Uterus (tissue), 4 donors: Measurements from ENCODE around the gene KRT28. TPM values are rescaled to one million over a fixed set of nuclear protein-coding genes. Genes with fewer than 3 reads are reported as not detected.
A peak's percentile ranks its signal among the peaks of the same experiment; 100 is the strongest.

Source experiments
- DNase-seq, 2 donors: peaks; one replicate each; pipeline ENCODE4 v3.0.0-alpha.2; 2019 to 2020
- H3K27ac ChIP-seq, 2 donors: fragments of 200-600 bp; sonication (generic); 1 replicate in 1 of 2; 2 replicates in 1 of 2; pipeline ENCODE4 v1.5.1; 2016 to 2018
- H3K27me3 ChIP-seq, 2 donors: fragments of 200-600 bp; sonication (generic); one replicate each; pipeline ENCODE4 v1.5.1; 2018 to 2019; ENCODE audit warnings: control low read depth in 1 of 2
- H3K36me3 ChIP-seq, 2 donors: fragments of 200-600 bp; sonication (generic); one replicate each; pipeline ENCODE4 v1.5.1; 2019; ENCODE audit warnings: control low read depth in 1 of 2
- H3K4me1 ChIP-seq, 2 donors: fragments of 200-600 bp; sonication (generic); one replicate each; pipeline ENCODE4 v1.5.1; 2018 to 2019; ENCODE audit warnings: control low read depth in 1 of 2
- H3K4me3 ChIP-seq, 2 donors: fragments of 200-600 bp; sonication (generic); 1 replicate in 1 of 2; 2 replicates in 1 of 2; pipeline ENCODE4 v1.5.1; 2018 to 2019; ENCODE audit warnings: mild to moderate bottlenecking in 1 of 2
- H3K9me3 ChIP-seq, 2 donors: fragments of 200-600 bp; sonication (generic); one replicate each; pipeline ENCODE4 v1.5.1; 2019; ENCODE audit warnings: control low read depth in 1 of 2
- POLR2A ChIP-seq, 2 donors: fragments of 450-650 bp; IDR thresholded peaks; one replicate each; pipeline ENCODE4 v1.6.1; 2016; ENCODE audit warnings: antibody characterized with exemption in 2 of 2, mild to moderate bottlenecking in 1 of 2, moderate library complexity in 1 of 2
- intact Hi-C: fragments of 100-400 bp; cut with DNase I; formaldehyde crosslinking; loops from one replicate; pipeline ENCODE4 v1.15.1; 2023; ENCODE audit warnings: low total_unique reads
- total RNA-seq, 4 donors: library from RNA; depleted of rRNA in 3 of 4; stranded (reverse); fragments of >200 nt in 3 of 4; gene quantifications; one replicate each; pipeline versions ENCODE4 v1.1.0 to v1.2.4, GENCODE V29; 2014 to 2023
- TF ChIP-seq, protein P1 (sequence below), 4 experiments: fragments of 200-600 bp in 2 of 4; fragments of 450-650 bp in 2 of 4; sonication (generic) in 2 of 4; IDR thresholded peaks; one replicate each; pipeline ENCODE4 v1.5.1; 2016 to 2019; ENCODE audit warnings: antibody characterized with exemption in 4 of 4, mild to moderate bottlenecking in 2 of 4, moderate library complexity in 1 of 4
- donor health status: DM: yes; HTN: yes; CAD: no.

Gene KRT28
- total RNA-seq, 4 donors from 2014 or later: not detected

DNA sequence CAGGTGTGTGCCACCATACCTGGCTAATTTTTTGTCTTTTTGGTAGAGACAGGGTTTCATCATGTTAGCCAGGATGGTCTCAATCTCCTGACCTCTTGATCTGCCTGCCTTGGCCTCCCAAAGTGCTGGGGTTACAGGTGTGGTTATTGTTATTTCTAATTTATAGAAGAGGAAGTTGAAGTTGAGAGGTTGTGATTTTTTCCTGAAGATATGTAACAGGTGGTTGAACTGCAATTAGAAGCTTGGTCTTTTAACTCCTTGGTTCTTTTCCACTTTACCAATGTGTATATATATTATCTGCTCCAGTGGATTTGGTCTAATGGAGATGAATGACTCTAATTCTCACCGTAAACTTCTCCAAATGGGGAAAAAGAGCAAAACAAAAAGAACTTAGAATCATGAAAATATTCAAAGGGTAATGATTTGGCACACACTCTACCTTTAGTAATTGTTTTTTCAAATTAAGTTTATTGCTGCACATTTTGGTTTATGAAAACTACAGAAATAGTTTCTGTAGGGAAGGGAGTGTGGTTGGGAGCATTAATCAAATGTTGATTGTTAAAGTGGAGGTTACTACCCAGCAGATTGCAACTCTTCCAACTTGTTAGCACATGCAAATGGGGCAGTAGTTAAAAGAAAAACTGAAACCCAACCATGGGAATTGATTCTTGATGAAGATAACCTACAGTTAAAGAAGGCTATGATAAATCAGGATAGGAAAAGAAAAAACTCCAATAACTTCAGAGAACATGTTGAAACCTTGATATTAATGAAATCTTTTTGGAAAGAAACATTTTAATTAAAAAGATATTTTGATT lies 24.5 kb upstream of the KRT28 start:
- DNase-seq: no peak
- no peaks in the 10 kb centered on the region for H3K4me1 ChIP-seq
- intact Hi-C loops: no loop called here
- no peak overlapping the region for H3K4me3 ChIP-seq
- no peak overlapping the region for H3K27ac ChIP-seq
- TF ChIP-seq POLR2A (IDR thresholded peaks at IDR 0.05): no peak
- TF ChIP-seq, protein P1, sequence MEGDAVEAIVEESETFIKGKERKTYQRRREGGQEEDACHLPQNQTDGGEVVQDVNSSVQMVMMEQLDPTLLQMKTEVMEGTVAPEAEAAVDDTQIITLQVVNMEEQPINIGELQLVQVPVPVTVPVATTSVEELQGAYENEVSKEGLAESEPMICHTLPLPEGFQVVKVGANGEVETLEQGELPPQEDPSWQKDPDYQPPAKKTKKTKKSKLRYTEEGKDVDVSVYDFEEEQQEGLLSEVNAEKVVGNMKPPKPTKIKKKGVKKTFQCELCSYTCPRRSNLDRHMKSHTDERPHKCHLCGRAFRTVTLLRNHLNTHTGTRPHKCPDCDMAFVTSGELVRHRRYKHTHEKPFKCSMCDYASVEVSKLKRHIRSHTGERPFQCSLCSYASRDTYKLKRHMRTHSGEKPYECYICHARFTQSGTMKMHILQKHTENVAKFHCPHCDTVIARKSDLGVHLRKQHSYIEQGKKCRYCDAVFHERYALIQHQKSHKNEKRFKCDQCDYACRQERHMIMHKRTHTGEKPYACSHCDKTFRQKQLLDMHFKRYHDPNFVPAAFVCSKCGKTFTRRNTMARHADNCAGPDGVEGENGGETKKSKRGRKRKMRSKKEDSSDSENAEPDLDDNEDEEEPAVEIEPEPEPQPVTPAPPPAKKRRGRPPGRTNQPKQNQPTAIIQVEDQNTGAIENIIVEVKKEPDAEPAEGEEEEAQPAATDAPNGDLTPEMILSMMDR (IDR thresholded peaks at IDR 0.05): no peak
- H3K27me3 ChIP-seq: no peaks in the 10 kb centered on the region
- H3K36me3 ChIP-seq: no peaks in the 10 kb centered on the region
- no peaks in the 10 kb centered on the region for H3K9me3 ChIP-seq

DNA sequence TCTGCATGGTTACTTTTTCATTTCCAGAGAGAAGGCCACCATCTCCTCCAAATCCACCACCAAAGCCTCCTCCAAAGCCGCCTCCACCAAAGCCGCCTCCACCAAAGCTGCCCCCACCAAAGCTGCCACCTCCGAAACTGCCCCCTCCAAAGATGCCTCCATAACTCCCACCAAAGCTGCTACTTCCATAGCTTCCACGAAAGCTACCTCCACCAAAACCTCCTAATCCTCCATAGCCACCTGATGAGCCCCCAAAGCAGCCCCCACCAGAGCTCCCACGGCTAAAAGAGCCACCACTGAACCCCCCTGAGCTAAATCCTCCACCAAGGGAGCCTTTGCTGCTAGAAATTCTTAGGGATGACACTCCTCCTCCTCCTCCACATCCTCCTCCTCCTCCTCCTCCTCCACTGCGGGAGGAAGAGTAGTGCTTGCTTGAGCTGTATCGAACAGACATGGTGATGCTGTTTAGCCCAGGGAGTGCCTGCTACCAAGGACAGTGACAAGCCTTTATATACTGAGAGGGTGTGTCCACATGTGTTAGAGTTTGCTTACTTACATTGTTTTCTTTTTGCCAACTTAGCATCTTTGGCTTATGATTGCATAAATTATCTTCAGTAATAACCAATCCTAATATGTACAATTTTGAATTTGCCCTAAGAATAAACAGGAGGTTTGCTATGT lies 22.5 kb upstream of the KRT28 start, which contains the start of gene KRT10:
Gene KRT10, minus strand, starts transcription at position 483 of the 681 bp plus-strand sequence. Its CDS starts 29 bp downstream, at position 454.
- TF ChIP-seq, protein P1 (IDR thresholded peaks at IDR 0.05): no peak
- TF ChIP-seq POLR2A (IDR thresholded peaks at IDR 0.05): no peak
- intact Hi-C loops: no loop called here

DNA sequence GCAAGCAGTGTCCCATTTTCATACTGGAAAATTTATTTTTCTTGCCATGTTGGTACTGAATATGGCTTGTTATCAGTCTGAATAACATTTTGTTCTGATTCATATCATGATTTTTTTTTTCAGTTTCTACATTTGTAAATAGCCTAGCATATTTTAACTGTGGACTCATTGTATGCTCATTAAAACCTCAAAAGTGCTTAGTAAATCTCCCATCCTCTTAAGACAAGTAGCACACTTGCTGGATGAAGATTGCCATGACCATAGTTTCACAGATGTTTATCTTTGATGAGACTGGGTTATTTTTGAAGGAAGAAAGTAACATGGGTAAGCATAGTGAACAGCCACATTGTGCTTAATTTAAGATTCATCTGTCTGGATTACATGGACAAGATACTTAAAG lies 21.8 kb upstream of the KRT28 start:
- intact Hi-C loops: no loop called here
- no peak overlapping the region for H3K4me3 ChIP-seq
- no peaks in the 10 kb centered on the region for H3K27me3 ChIP-seq
- H3K27ac ChIP-seq: peak overlapping the region in 1 of 2 donors; percentile 5
- TF ChIP-seq, protein P1 (IDR thresholded peaks at IDR 0.05): no peak
- TF ChIP-seq POLR2A (IDR thresholded peaks at IDR 0.05): no peak
- peaks cover 0 to 6% of the 10 kb centered on the region in 2 donors for H3K4me1 ChIP-seq
- DNase-seq: no peak
- H3K9me3 ChIP-seq: no peaks in the 10 kb centered on the region
- no peaks in the 10 kb centered on the region for H3K36me3 ChIP-seq

More for the DNA sequence above, 22.5 kb upstream of the KRT28 start, which contains the start of gene KRT10:
- Histone ChIP-seq H3K27me3 (no peaks in the 10 kb centered on the region), H3K9me3 (no peaks in the 10 kb centered on the region), H3K4me3 (no peak within 1 kb of the TSS), H3K36me3 (no peaks in the 10 kb centered on the region), H3K27ac (no peak within 1 kb of the TSS), H3K4me1 (peaks cover 0 to 6% of the 10 kb centered on the region in 2 donors)
- no peak for DNase-seq

DNA sequence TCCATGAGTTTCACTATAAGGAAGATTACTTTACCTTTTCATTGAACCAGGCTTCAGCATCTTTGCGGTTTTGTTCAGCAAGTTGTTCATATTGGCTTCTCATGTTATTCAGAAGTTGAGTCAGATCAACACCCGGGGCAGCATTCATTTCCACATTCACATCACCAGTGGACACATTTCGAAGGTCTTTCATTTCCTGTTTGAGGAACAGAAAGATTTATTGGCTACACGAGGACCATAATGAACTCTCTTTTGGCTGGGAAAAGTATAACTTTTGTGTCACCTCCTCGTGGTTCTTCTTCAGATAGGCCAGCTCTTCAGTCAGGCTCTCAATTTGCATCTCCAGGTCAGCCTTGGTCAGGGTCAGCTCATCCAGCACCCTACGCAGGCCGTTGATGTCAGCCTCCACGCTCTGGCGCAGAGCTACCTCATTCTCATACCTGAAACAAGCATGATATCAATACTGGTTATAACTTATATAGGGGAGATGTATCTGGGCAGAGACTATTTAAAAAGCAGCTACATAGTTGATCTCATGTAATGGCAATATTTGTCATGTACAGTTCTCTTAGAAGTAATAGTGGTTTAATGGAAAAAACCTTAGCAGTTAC lies 20.6 kb upstream of the KRT28 start:
- TF ChIP-seq POLR2A (IDR thresholded peaks at IDR 0.05): no peak
- TF ChIP-seq, protein P1 (IDR thresholded peaks at IDR 0.05): no peak
- no peaks in the 10 kb centered on the region for H3K36me3 ChIP-seq
- DNase-seq: no peak
- H3K4me3 ChIP-seq: no peak overlapping the region
- no peaks in the 10 kb centered on the region for H3K9me3 ChIP-seq
- no peaks in the 10 kb centered on the region for H3K27me3 ChIP-seq
- H3K27ac ChIP-seq: peak overlapping the region in 1 of 2 donors; percentile 5
- H3K4me1 ChIP-seq: peaks cover 0 to 6% of the 10 kb centered on the region in 2 donors
- intact Hi-C loops: no loop called here
